ENCODE data around the gene ITM2C.
A peak's percentile ranks its signal among the peaks of the same experiment; 100 is the strongest.

ITM2C gene

GRCh38 chr2:230881840-230882239 lies 17.1 kb downstream of the ITM2C start:
- CTCF ChIA-PET: no interaction called here
- no peaks in the 10 kb centered on the region for H3K36me3 Mint-ChIP-seq
- no peak overlapping the region for H3K27ac Mint-ChIP-seq
- peaks cover 19% of the 10 kb centered on the region for H3K4me1 Mint-ChIP-seq
- H3K4me3 Mint-ChIP-seq: no peak overlapping the region
- no peaks in the 10 kb centered on the region for H3K9me3 Mint-ChIP-seq
- H3K27me3 Mint-ChIP-seq: peaks cover 16% of the 10 kb centered on the region
- peak; percentile 7 for DNase-seq

- Mint-ChIP-seq H3K36me3 (no peaks in the 10 kb centered on the region), H3K9me3 (no peaks in the 10 kb centered on the region), H3K27me3 (peaks cover 35% of the 10 kb centered on the region), H3K4me3 (no peak overlapping the region), H3K4me1 (peaks cover 3% of the 10 kb centered on the region), H3K27ac (no peak overlapping the region)
- CTCF ChIA-PET: no interaction called here
- no peak for DNase-seq
Observed at GRCh38 chr2:230885463-230886130, 20.9 kb downstream of the ITM2C start.

GRCh38 chr2:230886206-230886605 lies 21.5 kb downstream of the ITM2C start:
- CTCF ChIA-PET: no interaction called here
- Mint-ChIP-seq H3K4me1 (peaks cover 4% of the 10 kb centered on the region), H3K36me3 (no peaks in the 10 kb centered on the region), H3K9me3 (no peaks in the 10 kb centered on the region), H3K4me3 (no peak overlapping the region), H3K27me3 (peaks cover 41% of the 10 kb centered on the region), H3K27ac (no peak overlapping the region)
- peak; percentile 10 for DNase-seq

- Mint-ChIP-seq H3K4me1 (peaks cover 7% of the 10 kb centered on the region), H3K36me3 (no peaks in the 10 kb centered on the region), H3K27me3 (peaks cover 41% of the 10 kb centered on the region), H3K9me3 (no peaks in the 10 kb centered on the region), H3K4me3 (no peak overlapping the region), H3K27ac (no peak overlapping the region)
- DNase-seq: peak; percentile 17
- CTCF ChIA-PET: no interaction called here
Observed at GRCh38 chr2:230886671-230887071, 21.9 kb downstream of the ITM2C start.

- Mint-ChIP-seq H3K27ac (no peak overlapping the region), H3K4me3 (no peak overlapping the region), H3K27me3 (peaks cover 43% of the 10 kb centered on the region), H3K9me3 (no peaks in the 10 kb centered on the region), H3K36me3 (no peaks in the 10 kb centered on the region), H3K4me1 (peaks cover 7% of the 10 kb centered on the region)
- DNase-seq: no peak
- CTCF ChIA-PET: no interaction called here
Observed at GRCh38 chr2:230887342-230887741, 22.6 kb downstream of the ITM2C start.

- peaks cover 57% of the 10 kb centered on the region for H3K27me3 Mint-ChIP-seq
- H3K9me3 Mint-ChIP-seq: no peaks in the 10 kb centered on the region
- H3K36me3 Mint-ChIP-seq: no peaks in the 10 kb centered on the region
- no peak overlapping the region for H3K27ac Mint-ChIP-seq
- CTCF ChIA-PET: no interaction called here
- peaks cover 5% of the 10 kb centered on the region for H3K4me1 Mint-ChIP-seq
- peak; percentile 18 for DNase-seq
- H3K4me3 Mint-ChIP-seq: no peak overlapping the region
Observed at GRCh38 chr2:230888824-230889400, 24.2 kb downstream of the ITM2C start.

GRCh38 chr2:230889911-230890601 lies 25.3 kb downstream of the ITM2C start:
- DNase-seq: peak; percentile 8
- H3K27ac Mint-ChIP-seq: no peak overlapping the region
- no peaks in the 10 kb centered on the region for H3K36me3 Mint-ChIP-seq
- CTCF ChIA-PET: interaction anchor here (1.0 to 1.7 kb wide), 3 partner anchors 42 to 98 kb away, joined by 3 to 4 read pairs (median 3); no protein-coding TSS in a partner anchor
- H3K9me3 Mint-ChIP-seq: no peaks in the 10 kb centered on the region
- peaks cover 14% of the 10 kb centered on the region for H3K4me1 Mint-ChIP-seq
- H3K4me3 Mint-ChIP-seq: no peak overlapping the region
- H3K27me3 Mint-ChIP-seq: peaks cover 67% of the 10 kb centered on the region

- H3K4me1 Mint-ChIP-seq: peaks cover 16% of the 10 kb centered on the region
- DNase-seq: peak; percentile 17
- H3K27ac Mint-ChIP-seq: no peak overlapping the region
Observed at GRCh38 chr2:230890646-230891045, 25.9 kb downstream of the ITM2C start.

GRCh38 chr2:230891064-230891463 lies 26.3 kb downstream of the ITM2C start:
- Mint-ChIP-seq H3K4me1 (peaks cover 19% of the 10 kb centered on the region), H3K4me3 (no peak overlapping the region), H3K27ac (no peak overlapping the region), H3K36me3 (no peaks in the 10 kb centered on the region), H3K9me3 (no peaks in the 10 kb centered on the region), H3K27me3 (peaks cover 73% of the 10 kb centered on the region)
- peak; percentile 8 for DNase-seq
- CTCF ChIA-PET: interaction anchor here (1.7 kb wide), 1 partner anchor 94 kb away, joined by 4 read pairs; no protein-coding TSS in a partner anchor

More at GRCh38 chr2:230890646-230891045, 25.9 kb downstream of the ITM2C start:
- Mint-ChIP-seq H3K27me3 (peaks cover 70% of the 10 kb centered on the region), H3K36me3 (no peaks in the 10 kb centered on the region), H3K4me3 (no peak overlapping the region), H3K9me3 (no peaks in the 10 kb centered on the region)
- CTCF ChIA-PET: interaction anchor here (1.0 to 1.7 kb wide), 3 partner anchors 42 to 97 kb away, joined by 3 to 4 read pairs (median 3); no protein-coding TSS in a partner anchor

- Mint-ChIP-seq H3K27ac (no peak overlapping the region), H3K4me3 (no peak overlapping the region), H3K9me3 (no peaks in the 10 kb centered on the region), H3K36me3 (no peaks in the 10 kb centered on the region), H3K4me1 (peaks cover 20% of the 10 kb centered on the region), H3K27me3 (peaks cover 73% of the 10 kb centered on the region)
- CTCF ChIA-PET: interaction anchor here (1.2 to 1.7 kb wide), 2 partner anchors 93 to 236 kb away, joined by 3 to 4 read pairs; no protein-coding TSS in a partner anchor
- peak; percentile 18 for DNase-seq
Observed at GRCh38 chr2:230891509-230891908, 26.8 kb downstream of the ITM2C start.

- Mint-ChIP-seq H3K27ac (no peak overlapping the region), H3K4me3 (no peak overlapping the region), H3K4me1 (peaks cover 20% of the 10 kb centered on the region), H3K9me3 (no peaks in the 10 kb centered on the region), H3K27me3 (peaks cover 76% of the 10 kb centered on the region), H3K36me3 (no peaks in the 10 kb centered on the region)
- CTCF ChIA-PET: interaction anchor here (0.8 to 2.8 kb wide), 3 partner anchors 8 to 93 kb away, joined by 3 to 9 read pairs (median 5); no protein-coding TSS in a partner anchor
- DNase-seq: no peak
Observed at GRCh38 chr2:230893338-230893737, 28.6 kb downstream of the ITM2C start.

- Mint-ChIP-seq H3K27ac (no peak overlapping the region), H3K4me1 (peaks cover 20% of the 10 kb centered on the region), H3K9me3 (no peaks in the 10 kb centered on the region), H3K36me3 (no peaks in the 10 kb centered on the region), H3K4me3 (no peak overlapping the region), H3K27me3 (peaks cover 80% of the 10 kb centered on the region)
- DNase-seq: no peak
- CTCF ChIA-PET: interaction anchor here (0.8 to 2.8 kb wide), 3 partner anchors 7 to 92 kb away, joined by 3 to 9 read pairs (median 3); no protein-coding TSS in a partner anchor
Observed at GRCh38 chr2:230893841-230894781, 29.4 kb downstream of the ITM2C start.

GRCh38 chr2:230895536-230896345 lies 31.0 kb downstream of the ITM2C start:
- CTCF ChIA-PET: interaction anchor here (1.3 to 14.2 kb wide), 5 partner anchors 10 to 91 kb away, joined by 3 to 193 read pairs (median 4); no protein-coding TSS in a partner anchor
- Mint-ChIP-seq H3K27me3 (peaks cover 80% of the 10 kb centered on the region), H3K36me3 (no peaks in the 10 kb centered on the region), H3K9me3 (no peaks in the 10 kb centered on the region), H3K27ac (no peak overlapping the region), H3K4me1 (peaks cover 20% of the 10 kb centered on the region), H3K4me3 (no peak overlapping the region)
- no peak for DNase-seq
